NCI-H345 (cell line): ENCODE data around the gene FBXL2.
A peak's percentile ranks its signal among the peaks of the same experiment; 100 is the strongest.
"Not testable (repeated sequence)": the region's sequence is repeated elsewhere in the genome, so short reads cannot be mapped to it uniquely, and the experiment has no call there.

Source experiments
- DNase-seq: peaks from one replicate; lab custom pipeline; 2025; lab: John Stamatoyannopoulos, UW

The FBXL2 gene

DNA sequence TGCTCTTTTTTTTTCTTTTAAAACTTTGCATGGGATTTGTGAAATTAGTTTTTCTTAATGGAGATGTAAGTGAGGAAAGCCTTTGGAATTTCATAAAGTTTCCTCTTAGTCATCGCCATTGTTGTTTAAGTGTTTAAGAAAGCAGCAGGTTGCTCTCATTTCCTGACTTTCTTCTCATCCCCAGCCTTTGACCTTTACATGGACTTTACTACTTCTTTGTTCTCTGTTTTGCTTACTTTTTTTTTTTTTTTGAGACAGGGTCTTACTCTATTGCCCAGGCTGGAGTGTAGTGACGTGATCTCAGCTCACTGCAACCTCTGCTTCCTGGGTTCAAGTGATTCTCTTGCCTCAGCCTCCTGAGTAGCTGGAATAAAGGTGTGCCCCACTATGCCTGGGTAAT, 38.6 kb downstream of the FBXL2 start:
- DNase-seq = no peak

DNA sequence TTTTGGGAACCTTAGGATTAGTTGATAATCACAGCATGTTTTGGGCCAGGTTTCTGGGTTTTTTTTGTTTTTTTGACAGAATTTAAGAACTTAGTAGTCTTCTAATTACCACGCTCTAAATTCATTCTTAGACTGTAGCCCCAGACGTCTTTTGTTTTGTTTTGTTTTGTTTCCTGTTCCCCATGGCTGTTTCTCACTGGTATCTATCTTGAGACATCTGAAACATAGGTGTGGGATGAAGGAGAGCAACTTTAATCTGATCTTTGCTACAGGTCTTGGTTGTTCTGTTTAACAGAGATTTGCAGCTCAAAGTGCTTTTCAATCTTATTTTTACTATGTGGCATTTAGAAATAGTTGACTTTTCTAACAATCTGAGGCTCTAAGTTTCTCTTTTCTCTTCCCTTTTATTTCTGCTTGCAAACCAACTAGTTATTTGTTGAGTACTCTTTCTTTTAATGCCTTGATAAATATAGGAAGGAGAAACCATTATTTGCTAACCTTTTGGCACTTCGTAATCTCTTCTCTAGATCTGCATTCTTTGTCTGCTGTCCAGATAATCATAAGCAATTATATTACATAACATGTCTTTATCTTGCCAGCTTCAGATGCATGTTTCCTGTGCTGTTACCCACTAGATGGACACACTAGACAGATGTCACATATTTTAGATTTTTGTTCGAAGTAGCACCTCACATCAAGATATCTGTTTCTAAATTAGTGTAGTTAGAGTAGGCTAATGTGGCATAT, 40.9 kb downstream of the FBXL2 start:
- DNase-seq = no peak

DNA sequence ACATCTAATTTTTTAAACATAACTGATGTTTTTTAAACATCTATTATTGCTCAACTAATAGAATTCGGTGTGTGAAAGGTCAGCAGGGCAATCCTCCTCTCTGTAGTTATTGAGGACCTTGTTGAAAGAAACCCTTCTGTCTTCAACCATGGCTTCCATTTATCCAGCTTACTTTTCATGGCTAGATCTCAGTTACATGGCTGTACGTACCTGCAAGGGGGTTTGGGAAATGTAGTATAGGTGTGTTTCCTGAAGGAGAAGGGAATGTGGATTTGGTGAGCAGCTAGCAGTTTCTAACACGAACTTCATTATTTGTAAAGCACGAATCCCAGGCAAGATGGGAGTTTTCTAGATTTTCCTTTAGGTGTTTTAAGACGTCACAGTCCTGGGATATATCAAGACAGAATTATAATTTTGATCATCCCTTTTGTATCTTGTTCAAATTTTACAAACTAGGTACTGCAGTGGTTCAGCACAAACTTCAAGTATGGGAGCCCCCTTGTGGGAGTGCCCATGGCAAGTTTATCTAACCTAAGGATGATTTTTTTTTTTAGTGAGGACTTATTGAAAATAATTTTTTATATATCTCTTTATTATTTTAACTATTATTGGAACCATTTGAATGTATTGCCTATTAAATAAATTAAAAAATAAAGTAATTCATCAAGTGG, 41.6 kb downstream of the FBXL2 start:
- no peak for DNase-seq

DNA sequence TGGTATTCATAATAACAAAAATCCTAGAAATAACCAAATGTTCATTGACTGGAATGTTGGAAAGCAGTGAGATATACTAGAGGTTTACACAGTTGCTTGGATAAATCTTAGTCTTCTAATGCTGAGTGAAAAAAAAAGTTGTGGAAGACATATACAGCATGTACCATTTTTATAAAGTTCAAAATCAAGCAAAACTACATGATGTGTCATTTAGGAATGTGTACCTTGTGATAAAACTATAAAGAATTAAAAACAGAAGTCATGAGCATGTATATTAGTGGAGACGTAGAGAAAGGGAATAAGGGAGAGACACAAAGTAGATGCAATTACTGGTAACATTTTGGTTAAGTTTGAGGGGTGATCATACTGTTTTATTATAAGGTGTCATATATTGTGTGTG, 45.2 kb downstream of the FBXL2 start:
- no peak for DNase-seq

DNA sequence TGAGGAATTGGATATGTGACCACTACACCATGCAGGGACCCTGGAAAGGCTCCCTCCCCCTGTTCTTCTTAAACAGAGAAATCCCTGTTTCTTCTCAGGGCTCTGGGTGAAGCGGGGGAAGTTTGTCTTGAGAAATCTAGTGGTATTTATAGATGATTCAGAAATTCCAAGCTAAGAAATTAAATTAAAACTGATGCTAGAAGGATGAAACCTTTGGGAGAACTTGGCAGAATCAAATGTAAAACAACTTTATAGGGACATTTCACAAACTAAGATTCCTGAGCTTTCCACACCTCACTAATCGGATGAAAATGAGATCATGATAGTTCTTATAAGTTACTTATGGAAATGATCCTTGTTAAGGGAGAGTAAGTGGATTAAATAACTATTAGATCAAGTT, 54.2 kb downstream of the FBXL2 start:
- DNase-seq = no peak

DNA sequence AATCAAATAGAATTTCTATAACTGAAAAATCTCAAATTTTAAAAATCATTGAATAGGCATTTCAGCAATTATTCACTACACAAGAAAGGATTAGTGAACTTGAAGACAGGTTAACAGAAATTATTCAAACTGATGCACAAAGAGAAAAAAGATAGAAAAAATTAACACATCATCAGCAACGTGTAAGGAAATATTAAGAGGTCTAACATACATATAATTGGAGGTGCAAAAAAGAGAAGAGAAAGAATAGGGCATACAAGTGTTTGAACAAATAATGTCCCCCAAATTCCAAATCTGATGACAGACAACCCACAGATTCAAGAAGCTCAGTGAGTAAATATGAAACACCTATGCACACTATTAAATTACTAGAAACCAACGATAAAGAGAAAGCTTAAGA, 57.1 kb downstream of the FBXL2 start:
- DNase-seq = no peak

DNA sequence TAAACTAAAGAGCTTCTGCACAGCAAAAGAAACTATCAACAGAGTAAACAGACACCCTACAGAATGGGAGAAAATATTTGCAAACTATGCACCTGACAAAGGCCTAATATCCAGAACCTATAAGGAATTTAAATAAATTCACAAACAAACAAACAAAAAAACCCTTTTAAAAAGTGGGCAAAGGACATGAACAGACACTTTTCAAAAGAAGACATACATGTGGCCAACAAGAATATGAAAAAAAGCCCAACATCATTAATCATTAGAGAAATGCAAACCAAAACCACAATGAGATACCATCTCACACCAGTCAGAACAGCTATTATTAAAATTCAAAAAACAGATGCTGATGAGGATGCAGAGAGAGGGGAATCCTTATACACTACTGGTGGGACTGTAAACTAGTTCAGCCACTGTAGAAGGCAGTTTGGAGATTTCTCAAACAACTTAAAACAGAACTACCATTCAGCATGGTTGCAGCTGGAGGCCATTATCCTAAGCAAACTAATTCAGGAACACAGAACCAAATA, 61.8 kb downstream of the FBXL2 start:
- not testable (repeated sequence) for DNase-seq

DNA sequence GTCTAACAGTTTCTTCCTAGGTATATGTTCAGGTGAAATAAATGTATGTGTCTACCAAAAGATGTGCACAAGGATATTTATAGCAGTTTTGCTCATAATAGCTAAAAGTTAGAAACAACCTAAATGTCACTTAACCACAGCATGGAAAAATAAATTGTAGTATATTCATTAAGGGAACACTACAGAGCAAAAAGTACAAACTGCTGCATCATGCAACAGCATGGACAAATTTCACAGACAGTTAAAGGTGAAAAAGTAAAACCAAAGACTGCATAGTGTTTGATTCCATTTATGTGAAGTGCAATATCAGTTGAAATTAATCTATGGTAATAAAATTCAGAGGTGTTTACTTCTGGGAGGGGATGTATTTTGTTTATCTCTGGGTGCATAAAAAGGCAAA, 62.5 kb downstream of the FBXL2 start:
- no peak for DNase-seq

DNA sequence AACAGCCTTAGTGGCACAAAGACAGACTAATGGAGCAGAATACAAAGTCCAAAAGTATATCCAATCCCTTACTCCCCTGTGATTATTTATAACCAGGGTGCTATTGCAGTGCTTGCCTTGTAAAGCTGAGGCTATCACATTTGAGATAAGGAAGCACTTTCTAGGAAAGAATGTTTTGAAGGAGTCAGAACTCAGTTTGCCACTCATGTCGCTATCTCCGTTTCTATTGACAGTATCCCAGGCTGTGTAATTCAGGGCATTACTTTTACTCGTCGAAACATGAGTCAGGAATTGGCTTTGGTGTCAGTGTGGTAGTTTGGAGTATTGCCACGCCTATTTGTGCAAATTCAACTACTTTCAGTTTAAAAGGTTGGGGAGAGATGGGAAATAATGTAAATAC, 78.4 kb downstream of the FBXL2 start:
- no peak for DNase-seq

DNA sequence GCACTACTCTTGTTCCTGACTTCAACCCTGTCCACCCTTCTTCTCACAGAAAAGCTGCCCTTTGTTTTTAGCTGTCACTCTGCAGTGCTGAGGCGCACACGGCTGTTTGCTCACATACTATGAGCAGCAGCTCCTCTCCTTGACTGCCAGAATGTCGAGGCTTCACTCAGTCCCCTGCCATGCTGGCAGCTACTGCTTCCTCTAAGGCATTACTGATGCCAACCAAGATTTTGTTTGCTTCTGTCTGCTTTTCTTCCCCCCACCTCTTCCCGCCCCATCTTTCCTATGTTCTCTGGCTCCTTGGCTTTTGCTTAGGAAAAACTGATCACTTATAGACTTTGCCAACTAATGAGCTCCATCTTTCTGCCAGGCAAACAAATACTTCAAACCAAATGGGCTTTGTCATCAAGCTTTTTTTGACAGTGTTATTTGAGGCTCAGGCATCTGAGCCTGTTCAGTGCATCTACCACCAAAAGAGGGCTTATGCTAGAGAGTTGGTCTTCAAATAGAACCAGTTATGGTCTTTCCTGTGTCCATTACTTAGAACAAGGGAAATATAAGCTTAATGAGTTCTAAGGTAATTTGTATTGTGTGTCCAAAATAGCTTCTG, 81.0 kb downstream of the FBXL2 start:
- DNase-seq = no peak

DNA sequence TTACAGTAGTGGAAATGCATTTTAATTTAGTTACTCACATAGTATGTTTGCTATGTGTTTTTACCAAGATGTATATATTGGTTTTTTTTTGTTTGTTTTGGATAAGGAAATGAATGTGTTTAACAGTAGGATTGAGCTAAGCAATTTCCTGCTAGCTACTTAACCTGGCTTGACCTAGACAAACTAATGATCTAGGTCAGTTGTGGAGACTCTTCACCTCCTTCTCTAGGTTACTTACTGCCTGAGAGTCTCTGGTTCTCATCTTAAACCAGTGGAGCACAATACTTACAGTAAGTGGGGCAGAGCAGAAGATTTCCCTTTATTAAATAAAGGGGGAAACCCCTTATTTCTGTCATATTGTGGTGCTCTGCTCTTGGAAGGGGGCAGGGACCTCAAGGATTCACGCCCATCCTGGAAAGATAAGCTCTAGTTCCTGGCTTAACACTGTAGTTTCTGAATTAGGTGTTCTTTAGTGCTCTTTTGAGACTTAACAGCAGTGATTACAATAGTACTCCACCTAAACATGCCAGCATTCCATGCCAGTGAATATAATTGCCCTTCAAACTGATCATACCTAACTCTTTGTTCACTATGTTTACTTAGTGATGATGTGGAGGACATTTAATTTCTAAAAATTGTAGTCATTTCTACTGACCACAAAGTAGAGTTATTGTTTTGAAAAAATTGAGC, 83.0 kb downstream of the FBXL2 start:
- no peak for DNase-seq

DNA sequence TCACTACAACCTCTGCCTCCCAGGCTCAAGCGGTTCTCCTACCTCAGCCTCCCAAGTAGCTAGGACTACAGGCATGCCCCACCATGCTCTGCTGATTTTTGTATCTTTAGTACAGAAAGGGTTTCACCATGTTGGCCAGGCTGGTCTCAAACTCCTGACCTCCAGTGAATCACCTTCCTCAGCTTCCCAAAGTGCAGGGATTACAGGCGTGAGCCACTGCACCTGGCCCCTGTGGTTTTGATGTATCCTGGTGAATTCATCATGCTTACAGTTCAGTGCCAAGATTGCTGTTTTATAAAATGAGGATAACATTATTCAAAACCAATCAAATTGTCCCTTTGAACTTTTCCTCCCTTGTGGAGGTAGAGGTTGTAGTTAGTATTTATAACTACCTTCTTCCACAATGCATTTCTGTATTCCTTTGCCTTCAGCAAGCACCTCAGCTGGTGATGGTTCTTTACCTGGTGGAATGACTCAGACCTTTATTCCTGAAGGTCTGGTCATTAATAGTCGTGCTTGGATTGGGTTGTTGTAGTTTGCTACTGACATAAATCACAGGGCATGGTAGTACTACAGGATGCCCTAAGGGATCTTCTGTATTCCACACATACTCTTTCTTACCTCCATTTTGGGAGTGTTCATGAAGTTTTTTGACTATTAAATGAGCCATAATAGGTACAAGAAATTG, 86.0 kb downstream of the FBXL2 start:
- no peak for DNase-seq

DNA sequence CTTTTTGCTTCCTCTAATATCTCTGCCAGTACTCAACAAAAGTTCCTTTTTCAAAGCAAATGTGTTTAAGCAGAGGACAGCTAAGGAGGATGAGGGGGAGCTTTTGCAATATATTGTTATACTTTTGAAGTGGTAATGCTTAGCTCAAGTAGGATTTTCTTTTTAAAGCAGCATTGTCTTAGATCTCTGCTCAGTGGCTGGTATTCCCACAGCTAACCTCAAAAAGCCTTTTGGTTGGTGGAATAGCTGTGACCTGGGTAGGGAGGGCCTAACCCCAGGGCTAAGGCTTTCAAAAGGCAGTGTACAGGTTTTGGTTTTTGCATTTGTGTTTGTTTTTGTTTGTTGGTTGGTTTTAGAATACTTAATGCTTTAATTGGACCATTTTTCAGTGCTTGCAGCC, 86.8 kb downstream of the FBXL2 start:
- no peak for DNase-seq

DNA sequence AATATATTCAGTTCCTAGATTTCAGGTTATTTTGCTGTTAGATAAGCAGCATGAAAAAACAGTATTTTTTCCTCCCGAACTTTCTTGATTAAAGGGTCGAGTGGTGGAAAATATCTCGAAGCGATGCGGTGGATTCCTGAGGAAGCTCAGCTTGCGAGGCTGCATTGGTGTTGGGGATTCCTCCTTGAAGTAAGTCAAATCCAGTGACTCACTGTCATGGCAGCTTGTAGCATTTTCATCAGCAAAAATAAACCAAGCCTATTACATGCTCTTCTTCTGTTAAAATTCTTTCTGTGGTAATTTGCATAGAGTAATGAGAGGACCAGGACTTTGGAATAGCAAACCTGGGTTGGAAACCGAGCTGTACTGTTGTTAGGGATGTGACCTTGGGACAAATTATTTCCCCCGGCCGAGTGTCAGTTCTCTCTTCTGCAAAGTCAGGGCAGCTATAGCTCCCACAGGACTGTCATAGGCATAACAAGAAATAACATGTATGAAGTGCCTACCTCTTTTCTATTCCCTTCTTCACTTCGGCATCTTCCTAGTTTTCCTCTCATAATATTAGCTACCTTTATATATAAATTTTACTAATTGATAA, 87.4 kb downstream of the FBXL2 start:
- no peak for DNase-seq

DNA sequence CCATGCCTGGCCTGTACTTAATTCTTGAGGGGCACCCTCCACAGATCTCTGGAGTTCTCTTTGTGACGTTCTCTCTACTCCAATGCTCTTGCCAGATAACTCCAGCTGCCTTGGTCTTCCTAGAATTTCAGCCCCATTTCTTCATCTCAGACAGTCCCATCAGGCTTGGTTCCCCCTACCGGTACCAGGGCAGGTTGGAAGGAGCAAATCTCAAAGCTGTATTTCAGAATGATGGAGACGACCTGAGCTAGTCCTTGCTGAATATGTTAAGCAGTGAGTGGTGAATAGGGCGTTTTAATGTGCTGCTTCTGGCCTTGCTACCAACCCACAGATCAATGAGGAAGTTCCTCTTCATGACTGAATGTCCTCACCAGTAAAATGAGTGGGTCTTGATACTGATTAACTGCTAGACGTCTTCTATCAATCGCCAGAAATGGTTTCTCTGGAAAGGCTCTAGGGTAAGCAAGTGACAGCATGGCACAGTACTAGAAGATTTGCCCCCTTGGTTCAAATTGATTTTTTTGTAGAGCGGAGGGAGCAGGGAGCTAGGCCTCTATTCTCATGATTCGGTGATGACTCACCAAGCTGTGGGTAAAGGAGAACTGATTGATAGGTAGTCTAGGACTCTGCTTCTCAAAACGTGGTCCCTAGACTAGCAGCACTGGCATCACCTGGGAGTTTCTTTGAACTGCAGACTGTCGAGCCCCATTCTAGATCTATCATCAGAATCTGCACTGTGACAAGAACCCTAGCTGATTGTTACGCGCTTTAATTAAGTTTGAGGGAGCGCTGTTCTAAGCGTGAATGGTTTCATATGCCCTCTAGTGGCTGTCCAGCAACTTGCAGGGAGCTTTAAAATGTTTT, 95.2 kb downstream of the FBXL2 start:
- DNase-seq = peak; percentile 21

DNA sequence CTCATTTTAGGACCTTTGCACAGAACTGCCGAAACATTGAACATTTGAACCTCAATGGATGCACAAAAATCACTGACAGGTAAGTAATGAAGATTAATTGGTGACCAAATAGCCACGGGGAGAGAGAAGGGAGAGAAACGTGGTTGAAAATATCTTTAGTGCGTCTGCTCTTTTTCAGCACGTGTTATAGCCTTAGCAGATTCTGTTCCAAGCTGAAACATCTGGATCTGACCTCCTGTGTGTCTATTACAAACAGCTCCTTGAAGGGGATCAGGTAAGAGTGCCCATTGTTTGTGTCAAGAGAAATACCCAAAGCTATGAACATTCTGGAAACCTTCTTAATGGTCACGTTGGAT, 95.8 kb downstream of the FBXL2 start:
- DNase-seq = no peak

DNA sequence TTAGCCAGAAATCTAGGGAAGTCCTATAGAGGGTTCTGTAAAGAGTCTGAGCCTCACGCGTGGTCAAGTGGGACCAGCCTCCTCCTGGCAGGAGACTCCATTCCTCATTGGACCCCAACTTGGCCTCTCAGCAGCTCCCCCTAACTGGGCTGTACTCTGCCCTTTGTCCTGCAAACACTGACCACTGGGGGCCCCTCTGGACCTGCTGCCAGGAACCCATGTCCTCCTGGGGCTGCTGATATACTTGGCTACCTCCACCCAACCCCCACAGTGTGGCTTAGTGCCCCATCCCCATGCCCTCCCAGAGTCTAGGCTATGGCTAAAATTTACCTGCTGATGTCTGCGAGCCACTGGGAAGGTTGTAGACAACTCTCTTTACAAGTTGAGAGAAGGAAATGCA, 100.2 kb downstream of the FBXL2 start:
- no peak for DNase-seq

DNA sequence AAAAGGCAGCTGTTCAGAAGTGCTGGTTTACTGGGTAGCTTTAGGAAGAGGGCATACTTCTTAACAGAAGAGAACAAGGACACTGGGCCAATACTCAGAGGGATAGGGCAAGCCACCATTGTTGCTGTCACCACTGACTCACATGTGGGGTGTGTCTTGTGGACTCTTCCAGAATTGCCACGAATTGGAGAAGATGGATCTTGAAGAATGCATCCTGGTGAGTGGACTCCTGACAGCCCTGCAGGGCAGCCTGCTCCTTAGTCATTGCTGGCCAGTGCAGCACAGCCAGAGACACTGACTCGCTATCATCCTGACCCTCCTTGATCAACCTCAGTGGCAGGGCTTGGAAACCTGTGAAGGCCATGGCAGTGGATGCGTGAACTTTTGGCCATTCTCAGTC, 100.7 kb downstream of the FBXL2 start:
- DNase-seq = no peak

DNA sequence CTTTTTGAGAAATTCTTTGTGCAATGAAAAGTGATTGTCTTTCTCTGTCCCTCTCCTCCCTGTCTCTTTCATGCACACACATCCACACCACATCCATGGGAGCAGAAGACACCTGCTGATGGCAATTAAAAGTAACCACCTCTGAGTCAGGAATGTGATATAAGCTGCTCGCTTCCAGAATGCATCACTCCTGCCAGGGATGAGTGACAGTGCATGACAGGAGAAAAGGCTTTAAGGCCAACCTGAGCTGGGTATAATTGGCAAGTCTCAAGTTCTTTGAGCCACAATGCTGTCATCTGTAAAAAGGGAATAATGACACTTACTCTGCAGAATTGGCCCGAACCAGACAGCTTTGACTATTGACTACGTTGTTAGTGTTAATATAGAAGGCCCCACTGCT, 103.4 kb downstream of the FBXL2 start:
- no peak for DNase-seq

DNA sequence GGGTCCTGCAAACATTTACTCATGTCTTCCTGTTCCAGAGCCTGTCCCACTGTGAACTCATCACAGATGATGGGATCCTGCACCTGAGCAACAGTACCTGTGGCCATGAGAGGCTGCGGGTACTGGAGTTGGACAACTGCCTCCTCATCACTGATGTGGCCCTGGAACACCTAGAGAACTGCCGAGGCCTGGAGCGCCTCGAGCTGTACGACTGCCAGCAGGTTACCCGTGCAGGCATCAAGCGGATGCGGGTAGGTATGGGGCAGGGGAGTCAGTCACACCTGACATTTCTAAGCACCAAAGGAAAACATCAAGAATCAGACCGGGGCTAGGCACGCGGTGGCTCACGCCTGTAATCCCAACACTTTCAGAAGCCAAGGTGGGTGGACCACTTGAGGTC, 106.7 kb downstream of the FBXL2 start:
- no peak for DNase-seq

DNA sequence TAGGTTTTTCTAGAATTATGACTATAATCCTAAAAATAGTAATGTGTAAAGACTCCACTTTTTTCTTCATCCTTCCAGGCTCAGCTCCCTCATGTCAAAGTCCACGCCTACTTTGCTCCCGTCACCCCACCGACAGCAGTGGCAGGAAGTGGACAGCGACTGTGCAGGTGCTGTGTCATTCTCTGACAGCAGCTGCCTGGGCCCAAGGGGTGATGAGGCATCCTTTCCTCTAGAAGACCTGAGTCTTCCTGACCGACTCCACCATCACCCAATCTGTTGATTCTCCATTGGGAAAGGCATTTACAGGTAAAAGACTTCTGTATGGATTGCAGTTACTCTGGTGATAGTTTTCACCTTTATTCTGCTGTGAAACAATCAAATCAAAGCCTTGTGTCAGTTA, 108.2 kb downstream of the FBXL2 start:
- no peak for DNase-seq
